Vagina (tissue), 2 donors: Measurements from ENCODE around the gene TPBGL. TPM values are rescaled to one million over a fixed set of nuclear protein-coding genes. Genes with fewer than 3 reads are reported as not detected.

ENCODE experiments used
- DNase-seq, 2 donors: peaks; one replicate each; pipeline ENCODE4 v3.0.0-alpha.2; 2017; ENCODE audit errors: extremely low spot score in 2 of 2
- H3K27ac ChIP-seq: fragments of 200-600 bp; sonication (generic); one replicate; pipeline ENCODE4 v1.5.1; 2019
- H3K27me3 ChIP-seq: fragments of 200-600 bp; sonication (generic); one replicate; pipeline ENCODE4 v1.5.1; 2019
- H3K36me3 ChIP-seq, 2 donors: fragments of 200-600 bp; sonication (generic); one replicate each; pipeline ENCODE4 v1.5.1; 2017 to 2019
- H3K4me1 ChIP-seq: fragments of 200-600 bp; sonication (generic); one replicate; pipeline ENCODE4 v1.5.1; 2019
- H3K4me3 ChIP-seq, 2 donors: fragments of 200-600 bp; sonication (generic); 1 replicate in 1 of 2; 2 replicates in 1 of 2; pipeline ENCODE4 v1.5.1; 2016 to 2019
- H3K9me3 ChIP-seq: fragments of 200-600 bp; sonication (generic); one replicate; pipeline ENCODE4 v1.5.1; 2019
- POLR2A ChIP-seq, 2 donors: fragments of 450-650 bp; IDR thresholded peaks; one replicate each; pipeline ENCODE4 v1.6.1; 2017; ENCODE audit warnings: antibody characterized with exemption in 2 of 2, mild to moderate bottlenecking in 2 of 2, moderate library complexity in 2 of 2
- POLR2AphosphoS5 ChIP-seq, 2 donors: sonication (generic); formaldehyde crosslinking; IDR thresholded peaks; one replicate each; pipeline ENCODE4 v1.9.0; 2017; ENCODE audit warnings: antibody characterized with exemption in 2 of 2, mild to moderate bottlenecking in 2 of 2, low read depth in 1 of 2; ENCODE audit not compliant: insufficient read depth in 1 of 2
- intact Hi-C: fragments of 100-400 bp; cut with DNase I; formaldehyde crosslinking; loops from one replicate; pipeline ENCODE4 v1.15.1; 2023
- total RNA-seq: library from RNA; depleted of rRNA; stranded (reverse); fragments of >200 nt; gene quantifications from one replicate; pipeline ENCODE4 v1.2.3, GENCODE V29; 2016
- TF ChIP-seq, protein P1 (sequence below), 3 experiments: fragments of 450-650 bp in 2 of 3; fragments of 200-600 bp in 1 of 3; sonication (generic) in 1 of 3; IDR thresholded peaks; one replicate each; pipeline ENCODE4 v1.5.1; 2017 to 2019; ENCODE audit warnings: antibody characterized with exemption in 3 of 3, mild to moderate bottlenecking in 2 of 3, moderate library complexity in 2 of 3

TPBGL gene
- 1.7 TPM for total RNA-seq

DNA sequence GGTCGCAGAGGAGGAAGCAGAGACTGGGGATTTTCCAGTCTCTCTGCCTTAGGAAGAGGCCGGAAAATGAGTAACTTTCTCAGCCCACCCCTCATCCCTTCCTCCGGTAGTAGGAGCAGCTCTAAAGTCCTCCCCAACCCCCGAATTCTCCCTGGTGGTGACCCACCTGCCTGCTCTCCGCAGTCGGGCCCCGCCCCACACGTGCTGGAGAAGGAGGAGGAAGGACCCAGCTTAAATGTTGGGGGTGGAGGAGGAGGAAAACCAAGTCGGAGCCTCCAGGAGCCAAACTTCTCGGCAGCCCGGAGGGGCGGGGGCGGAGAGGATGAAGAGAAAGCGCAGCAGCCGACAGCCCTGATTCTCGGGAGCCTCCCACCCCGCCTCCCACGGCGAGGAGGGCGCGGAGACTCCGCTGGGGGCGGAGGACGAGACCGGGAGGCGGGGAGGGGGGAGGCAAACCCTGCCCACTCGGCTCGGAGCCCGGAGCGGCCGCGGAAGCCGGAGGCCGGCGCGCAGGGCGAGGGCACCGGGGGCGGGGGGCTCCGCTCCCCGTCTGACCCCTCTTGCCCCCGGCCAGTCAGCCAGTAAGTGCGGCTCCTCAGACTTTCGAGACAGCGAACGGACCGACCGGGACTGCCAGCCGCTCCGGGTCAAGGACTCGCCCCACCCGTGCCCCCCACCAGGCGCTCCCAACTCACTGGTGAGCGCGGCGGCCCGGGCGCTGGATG is at the start of gene TPBGL:
TSS of gene TPBGL (plus strand) at position 464 of the 725 bp plus-strand sequence. CDS start 276 bp downstream, outside the sequence.
- Histone ChIP-seq H3K27ac (no peak within 1 kb of the TSS), H3K9me3 (no peaks in the 10 kb centered on the region), H3K4me1 (peaks cover 10% of the 10 kb centered on the region), H3K4me3 (peak within 1 kb of the TSS; percentile 29 to 71), H3K27me3 (peaks cover 7% of the 10 kb centered on the region), H3K36me3 (no peaks in the 10 kb centered on the region)
- TF ChIP-seq POLR2A (IDR thresholded peaks at IDR 0.05): no peak
- TF ChIP-seq, protein P1, sequence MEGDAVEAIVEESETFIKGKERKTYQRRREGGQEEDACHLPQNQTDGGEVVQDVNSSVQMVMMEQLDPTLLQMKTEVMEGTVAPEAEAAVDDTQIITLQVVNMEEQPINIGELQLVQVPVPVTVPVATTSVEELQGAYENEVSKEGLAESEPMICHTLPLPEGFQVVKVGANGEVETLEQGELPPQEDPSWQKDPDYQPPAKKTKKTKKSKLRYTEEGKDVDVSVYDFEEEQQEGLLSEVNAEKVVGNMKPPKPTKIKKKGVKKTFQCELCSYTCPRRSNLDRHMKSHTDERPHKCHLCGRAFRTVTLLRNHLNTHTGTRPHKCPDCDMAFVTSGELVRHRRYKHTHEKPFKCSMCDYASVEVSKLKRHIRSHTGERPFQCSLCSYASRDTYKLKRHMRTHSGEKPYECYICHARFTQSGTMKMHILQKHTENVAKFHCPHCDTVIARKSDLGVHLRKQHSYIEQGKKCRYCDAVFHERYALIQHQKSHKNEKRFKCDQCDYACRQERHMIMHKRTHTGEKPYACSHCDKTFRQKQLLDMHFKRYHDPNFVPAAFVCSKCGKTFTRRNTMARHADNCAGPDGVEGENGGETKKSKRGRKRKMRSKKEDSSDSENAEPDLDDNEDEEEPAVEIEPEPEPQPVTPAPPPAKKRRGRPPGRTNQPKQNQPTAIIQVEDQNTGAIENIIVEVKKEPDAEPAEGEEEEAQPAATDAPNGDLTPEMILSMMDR (IDR thresholded peaks at IDR 0.05): no peak
- TF ChIP-seq POLR2AphosphoS5 (IDR thresholded peaks at IDR 0.05; ENCODE audit: insufficient read depth in 1 of 2, low read depth in 1 of 2): no peak
- intact Hi-C loops: loop anchor here (10.0 kb wide), 2 partner anchors 216 to 296 kb away; partner anchors contain the start of genes SPCS2 and XRRA1
- no peak for DNase-seq

DNA sequence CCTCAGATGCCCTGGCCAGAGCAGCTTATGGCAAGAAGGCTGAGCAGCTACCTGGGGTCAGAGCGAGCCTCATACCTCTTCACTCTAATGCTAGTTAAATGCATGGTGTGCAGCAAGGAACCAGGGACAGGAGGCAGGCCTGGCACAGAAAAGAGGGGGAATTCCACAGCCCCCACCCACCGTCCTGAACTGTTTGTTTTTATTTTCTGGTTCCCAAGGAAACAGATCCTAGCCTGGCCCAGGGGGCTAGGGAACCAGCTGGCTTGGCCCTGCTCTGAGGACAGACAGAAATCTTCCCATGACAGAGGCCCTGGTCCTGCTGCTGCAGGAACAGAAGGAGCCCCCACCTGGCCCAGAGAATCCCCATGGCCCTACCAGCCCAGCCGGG is 49.2 kb upstream of the TPBGL start:
- no peak for DNase-seq
- TF ChIP-seq, protein P1 (IDR thresholded peaks at IDR 0.05): no peak
- no peak for TF ChIP-seq POLR2A (IDR thresholded peaks at IDR 0.05)
- TF ChIP-seq POLR2AphosphoS5 (IDR thresholded peaks at IDR 0.05; ENCODE audit: insufficient read depth in 1 of 2, low read depth in 1 of 2): no peak
- Histone ChIP-seq H3K36me3 (no peaks in the 10 kb centered on the region), H3K27me3 (no peaks in the 10 kb centered on the region), H3K9me3 (no peaks in the 10 kb centered on the region), H3K27ac (no peak overlapping the region), H3K4me3 (no peak overlapping the region), H3K4me1 (no peaks in the 10 kb centered on the region)
- intact Hi-C loops: no loop called here

- no peaks in the 10 kb centered on the region for H3K4me1 ChIP-seq
- DNase-seq: no peak
- TF ChIP-seq POLR2AphosphoS5 (IDR thresholded peaks at IDR 0.05; ENCODE audit: insufficient read depth in 1 of 2, low read depth in 1 of 2): no peak
- TF ChIP-seq, protein P1 (IDR thresholded peaks at IDR 0.05): no peak
- no peak for TF ChIP-seq POLR2A (IDR thresholded peaks at IDR 0.05)
- H3K4me3 ChIP-seq: no peak overlapping the region
- H3K27ac ChIP-seq: no peak overlapping the region
- no peaks in the 10 kb centered on the region for H3K27me3 ChIP-seq
- no peaks in the 10 kb centered on the region for H3K36me3 ChIP-seq
- intact Hi-C loops: no loop called here
- no peaks in the 10 kb centered on the region for H3K9me3 ChIP-seq
Observed at GRCh38 chr11:75193271-75193670, 47.3 kb upstream of the TPBGL start.

GRCh38 chr11:75193711-75194110 is 46.9 kb upstream of the TPBGL start:
- DNase-seq: no peak
- TF ChIP-seq, protein P1 (IDR thresholded peaks at IDR 0.05): no peak
- no peak for TF ChIP-seq POLR2A (IDR thresholded peaks at IDR 0.05)
- no peak for TF ChIP-seq POLR2AphosphoS5 (IDR thresholded peaks at IDR 0.05; ENCODE audit: insufficient read depth in 1 of 2, low read depth in 1 of 2)
- no peak overlapping the region for H3K4me3 ChIP-seq
- intact Hi-C loops: no loop called here
- H3K4me1 ChIP-seq: no peaks in the 10 kb centered on the region
- no peaks in the 10 kb centered on the region for H3K36me3 ChIP-seq
- H3K9me3 ChIP-seq: no peaks in the 10 kb centered on the region
- H3K27me3 ChIP-seq: no peaks in the 10 kb centered on the region
- no peak overlapping the region for H3K27ac ChIP-seq

DNA sequence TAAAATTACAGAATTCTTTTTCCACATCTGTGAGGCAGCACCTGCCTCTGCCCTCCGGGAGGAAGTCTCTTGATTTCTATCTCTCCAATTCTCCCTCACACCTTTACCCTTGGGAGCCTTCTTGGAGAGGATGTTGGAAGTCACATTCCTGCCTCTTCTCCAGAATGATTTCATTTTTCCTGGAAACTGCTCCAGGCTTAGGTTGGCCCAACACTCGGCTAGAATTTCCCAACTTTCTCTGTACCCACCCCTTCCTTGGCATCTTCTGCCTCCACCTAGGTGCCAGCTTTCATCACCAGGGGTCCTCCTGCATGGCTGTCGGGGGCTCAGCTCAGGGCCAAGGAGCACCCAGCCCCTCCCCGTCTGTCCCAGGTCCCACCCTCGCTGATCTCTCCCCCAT is 46.4 kb upstream of the TPBGL start:
- Histone ChIP-seq H3K9me3 (no peaks in the 10 kb centered on the region), H3K27ac (no peak overlapping the region), H3K4me3 (no peak overlapping the region), H3K4me1 (no peaks in the 10 kb centered on the region), H3K36me3 (no peaks in the 10 kb centered on the region), H3K27me3 (no peaks in the 10 kb centered on the region)
- TF ChIP-seq POLR2A (IDR thresholded peaks at IDR 0.05): no peak
- no peak for TF ChIP-seq POLR2AphosphoS5 (IDR thresholded peaks at IDR 0.05; ENCODE audit: insufficient read depth in 1 of 2, low read depth in 1 of 2)
- TF ChIP-seq, protein P1 (IDR thresholded peaks at IDR 0.05): no peak
- intact Hi-C loops: no loop called here
- no peak for DNase-seq
